HEK293 (cell line): ENCODE results near the gene AUP1.

Source experiments
- CTCF ChIA-PET: fragments of 350-600 bp; formaldehyde crosslinking; extraction: SDS; loops from one replicate; lab custom pipeline; 2021; ENCODE audit warnings: antibody characterized with exemption; lab: Yijun Ruan, JAX
- POLR2A ChIA-PET: fragments of 300-600 bp; formaldehyde crosslinking; extraction: SDS; loops from one replicate; lab custom pipeline; 2020; ENCODE audit warnings: antibody characterized with exemption, inconsistent platforms; lab: Yijun Ruan, JAX
- H3K27ac ChIP-seq: fragments of 200-500 bp; sonication (Bioruptor generic); 2 replicates; pipeline ENCODE4 v1.5.1; 2014; ENCODE audit warnings: low read depth, low read length, control low read depth, inconsistent platforms; ENCODE audit errors: extremely low read depth
- H3K36me3 ChIP-seq, 2 experiments: fragments of 200-500 bp in 1 of 2; sonication (Bioruptor generic) in 1 of 2; 1 replicate in 1 of 2; 2 replicates in 1 of 2; pipeline ENCODE4 v1.5.1; 2014 to 2017; ENCODE audit warnings: inconsistent platforms in 2 of 2, low read length in 2 of 2; ENCODE audit not compliant: control insufficient read depth in 2 of 2, insufficient read depth in 1 of 2
- H3K4me1 ChIP-seq: fragments of 200-500 bp; sonication (Bioruptor generic); 2 replicates; pipeline ENCODE4 v1.5.1; 2014; ENCODE audit warnings: mild to moderate bottlenecking, low read length, inconsistent platforms; ENCODE audit not compliant: control insufficient read depth, insufficient read depth
- H3K4me3 ChIP-seq: 2 replicates; pipeline ENCODE4 v1.5.1; 2011; ENCODE audit warnings: low read depth, mild to moderate bottlenecking, control low read depth, low read length, moderate library complexity
- H3K9me3 ChIP-seq: fragments of 200-500 bp; sonication (Bioruptor generic); 2 replicates; pipeline ENCODE4 v1.5.1; 2014; ENCODE audit warnings: low read depth, low read length, inconsistent platforms; ENCODE audit not compliant: control insufficient read depth, insufficient read depth
- KLF1 ChIP-seq: fragments of 450-650 bp; formaldehyde crosslinking; IDR thresholded peaks from 2 replicates; pipeline ENCODE4 v1.5.1; 2016; ENCODE audit warnings: missing biosample characterization, missing genetic modification characterization
- PRDM1 ChIP-seq: fragments of 450-650 bp; formaldehyde crosslinking; IDR thresholded peaks from 2 replicates; pipeline ENCODE4; 2016; ENCODE audit warnings: missing biosample characterization, missing genetic modification characterization
- PRDM4 ChIP-seq: fragments of 450-650 bp; formaldehyde crosslinking; IDR thresholded peaks from 2 replicates; pipeline ENCODE4 v1.5.1; 2017; ENCODE audit warnings: missing biosample characterization, missing genetic modification characterization
- SALL2 ChIP-seq: fragments of 450-650 bp; formaldehyde crosslinking; IDR thresholded peaks from 2 replicates; pipeline ENCODE4 v1.5.0; 2017; ENCODE audit warnings: missing biosample characterization, mild to moderate bottlenecking, missing genetic modification characterization, borderline replicate concordance
- TCF7L2 ChIP-seq: IDR thresholded peaks from 2 replicates; pipeline ENCODE4 v1.6.1; 2011; ENCODE audit warnings: low read depth, mild to moderate bottlenecking, inconsistent platforms, low read length, moderate library complexity, borderline replicate concordance
- ZBTB11 ChIP-seq: fragments of 450-650 bp; formaldehyde crosslinking; conservative IDR thresholded peaks from 2 replicates; pipeline ENCODE4 v1.5.1; 2016; ENCODE audit warnings: low read depth, missing biosample characterization, missing genetic modification characterization
- ZBTB17 ChIP-seq: fragments of 450-650 bp; formaldehyde crosslinking; IDR thresholded peaks from 2 replicates; pipeline ENCODE4 v1.5.1; 2016; ENCODE audit warnings: missing biosample characterization, missing genetic modification characterization
- ZBTB20 ChIP-seq: fragments of 450-650 bp; formaldehyde crosslinking; IDR thresholded peaks from 2 replicates; pipeline ENCODE4 v1.5.1; 2016; ENCODE audit warnings: missing biosample characterization, missing genetic modification characterization
- ZBTB8A ChIP-seq: fragments of 450-650 bp; formaldehyde crosslinking; IDR thresholded peaks from 2 replicates; pipeline ENCODE4 v1.5.1; 2016; ENCODE audit warnings: missing biosample characterization, missing genetic modification characterization
- ZEB2 ChIP-seq: fragments of 450-650 bp; formaldehyde crosslinking; IDR thresholded peaks from 2 replicates; pipeline ENCODE4 v1.5.1; 2016; ENCODE audit warnings: missing biosample characterization, missing genetic modification characterization
- ZNF157 ChIP-seq: fragments of 450-650 bp; formaldehyde crosslinking; IDR thresholded peaks from 2 replicates; pipeline ENCODE4 v1.5.1; 2016; ENCODE audit warnings: missing biosample characterization, missing genetic modification characterization
- ZNF24 ChIP-seq: fragments of 450-650 bp; formaldehyde crosslinking; IDR thresholded peaks from 2 replicates; pipeline ENCODE4 v1.5.1; 2016; ENCODE audit warnings: missing biosample characterization, missing genetic modification characterization
- ZNF302 ChIP-seq: fragments of 450-650 bp; formaldehyde crosslinking; IDR thresholded peaks from 2 replicates; pipeline ENCODE4 v1.5.1; 2016; ENCODE audit warnings: missing biosample characterization, missing genetic modification characterization, low read depth
- ZNF362 ChIP-seq: fragments of 450-650 bp; formaldehyde crosslinking; IDR thresholded peaks from 2 replicates; pipeline ENCODE4 v1.5.1; 2016; ENCODE audit warnings: missing biosample characterization, missing genetic modification characterization
- ZNF513 ChIP-seq: fragments of 450-650 bp; IDR thresholded peaks from 2 replicates; pipeline ENCODE4 v1.5.1; 2018; ENCODE audit warnings: missing biosample characterization, missing genetic modification characterization
- ZNF660 ChIP-seq: fragments of 450-650 bp; IDR thresholded peaks from 2 replicates; pipeline ENCODE4 v1.5.1; 2018; ENCODE audit warnings: missing biosample characterization, mild to moderate bottlenecking, missing genetic modification characterization
- ZNF701 ChIP-seq: fragments of 450-650 bp; formaldehyde crosslinking; IDR thresholded peaks from 2 replicates; pipeline ENCODE4 v1.5.1; 2016; ENCODE audit warnings: missing biosample characterization, missing genetic modification characterization
- ZNF776 ChIP-seq: fragments of 450-650 bp; formaldehyde crosslinking; IDR thresholded peaks from 2 replicates; pipeline ENCODE4 v1.5.0; 2017; ENCODE audit warnings: missing biosample characterization, missing genetic modification characterization, borderline replicate concordance
- ZSCAN30 ChIP-seq: fragments of 450-650 bp; IDR thresholded peaks from 2 replicates; pipeline ENCODE4 v1.5.1; 2018; ENCODE audit warnings: missing biosample characterization, mild to moderate bottlenecking, missing genetic modification characterization, moderate library complexity

Gene AUP1

GRCh38 chr2:74548900-74549826 lies 19.7 kb upstream of the AUP1 start (continued):
- TF ChIP-seq ZNF660 (tag by site-specific recombination), result 0 out of 2 replicates have a peak, but pooled peaks have one; percentile 53
- no peak for TF ChIP-seq ZNF362
- peak; percentile 53; the same call in 1 of the 2 replicates for TF ChIP-seq ZBTB8A
- peak; percentile 16; the same call in 1 of the 2 replicates for TF ChIP-seq KLF1
- TF ChIP-seq ZNF776 (tag by site-specific recombination), result no peak
- no peak for TF ChIP-seq PRDM4 (tag by site-specific recombination)
- TF ChIP-seq ZNF157 (tag by site-specific recombination), result no peak
- 0 out of 2 replicates have a peak, but pooled peaks have one; percentile 25 for TF ChIP-seq ZNF24 (tag by site-specific recombination)

GRCh38 chr2:74548285-74548899 lies 18.9 kb upstream of the AUP1 start:
- Histone ChIP-seq H3K4me3 (peak overlapping the region; percentile 41), H3K27ac (peak overlapping the region; percentile 69; the same call in 1 of the 2 replicates), H3K9me3 (no peaks in the 10 kb centered on the region), H3K36me3 (peaks cover 0 to 4% of the 10 kb centered on the region in 2 experiments; a peak in 1 of 3 replicates), H3K4me1 (no peaks in the 10 kb centered on the region; the same call in 1 of the 2 replicates)
- ChIA-PET POLR2A (interaction anchor here (1.6 kb wide), 1 partner anchor 90 kb away, joined by 3 read pairs; the partner anchor contains the start of gene WBP1), CTCF (no interaction called here)
- no peak for TF ChIP-seq ZNF513 (tag by site-specific recombination)
- no peak for TF ChIP-seq ZSCAN30
- TF ChIP-seq ZBTB17 (tag by site-specific recombination), result peak; percentile 88
- no peak for TF ChIP-seq ZNF776 (tag by site-specific recombination)
- TF ChIP-seq ZNF302 (tag by site-specific recombination), result no peak
- peak; percentile 89 for TF ChIP-seq ZBTB20 (tag by site-specific recombination)
- peak; percentile 77 for TF ChIP-seq ZBTB11 (tag by site-specific recombination)
- peak; percentile 54; the same call in 1 of the 2 replicates for TF ChIP-seq TCF7L2
- no peak for TF ChIP-seq ZEB2 (tag by site-specific recombination)
- no peak for TF ChIP-seq SALL2 (tag by site-specific recombination)
- no peak for TF ChIP-seq ZNF701
- peak; percentile 85 for TF ChIP-seq PRDM4 (tag by site-specific recombination)
- TF ChIP-seq PRDM1 (tag by site-specific recombination), result no peak
